GM21528 (cell line): ENCODE measurements around the gene LCLAT1.

Experiments used
- ATAC-seq: cut with Tn5 transposase; IDR thresholded peaks from one replicate; pipeline ENCODE4 v1.9.1; 2021; ENCODE audit warnings: mild to moderate bottlenecking, moderate library complexity; ENCODE audit not compliant: unreplicated experiment, low FRiP score

Gene LCLAT1

DNA sequence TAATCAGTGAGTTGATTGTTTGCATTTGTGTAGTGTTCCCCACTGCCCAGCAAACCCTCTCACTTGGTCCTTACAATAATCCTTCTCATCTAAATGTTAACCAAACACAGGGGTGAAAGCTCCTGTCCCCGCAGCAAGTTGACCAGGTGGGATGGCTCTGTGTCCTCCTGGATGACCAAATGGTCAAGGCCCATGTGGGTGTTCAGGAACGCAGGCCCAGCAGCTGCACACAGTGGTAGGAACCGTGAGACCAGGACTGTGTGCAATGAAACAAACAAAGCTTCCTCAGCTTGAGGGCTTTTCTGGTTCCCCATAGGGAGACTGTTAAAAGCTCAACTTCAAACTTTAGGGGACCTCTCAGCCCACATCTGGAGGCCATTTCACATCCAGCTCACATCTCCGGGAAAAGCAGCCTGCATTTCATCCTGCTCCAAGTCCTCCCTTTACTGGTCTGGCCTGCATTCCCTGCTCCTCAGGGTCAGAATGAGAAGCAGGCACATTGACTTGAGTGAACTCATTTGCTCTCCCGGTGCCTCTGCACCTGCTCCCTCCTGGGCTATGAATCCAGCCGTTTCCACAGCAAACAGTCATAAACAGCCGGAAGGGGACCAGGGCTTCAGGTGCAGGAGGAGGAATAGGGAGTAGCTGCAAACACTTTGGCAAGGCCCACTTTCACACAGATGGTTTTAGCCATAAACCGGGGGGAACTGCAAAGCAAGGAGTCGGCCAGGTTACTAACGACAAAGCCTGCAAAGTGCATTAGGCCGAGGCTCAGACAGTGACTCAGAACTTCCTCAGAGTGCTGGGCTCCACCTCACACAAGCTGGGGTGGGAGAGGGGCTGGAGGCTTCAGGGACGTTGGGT, 215.5 kb downstream of the LCLAT1 start:
- no peak for ATAC-seq

- ATAC-seq = no peak
Observed at GRCh38 chr2:30663321-30663720, 216.3 kb downstream of the LCLAT1 start.

DNA sequence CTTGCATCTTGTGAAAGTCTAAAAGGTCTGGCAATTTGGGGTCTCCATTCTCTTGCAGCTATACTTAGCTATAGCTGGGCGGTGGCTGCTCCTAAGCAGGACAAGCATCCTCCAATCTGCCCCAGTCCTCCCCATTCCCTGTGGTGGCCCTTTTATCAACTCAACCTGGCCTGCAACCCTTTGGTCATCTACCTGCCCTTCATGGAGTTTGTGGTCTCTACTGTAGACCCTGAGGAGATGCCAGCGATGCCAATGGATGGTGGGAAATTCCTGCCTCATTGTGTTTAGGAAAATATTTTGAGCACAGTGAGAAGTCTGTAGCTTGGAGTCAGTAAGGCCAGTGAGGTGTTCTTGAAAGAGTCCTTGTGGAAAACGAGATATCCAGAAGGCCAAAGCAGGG, 216.8 kb downstream of the LCLAT1 start:
- no peak for ATAC-seq

GRCh38 chr2:30664761-30665358, 217.8 kb downstream of the LCLAT1 start:
- no peak for ATAC-seq

DNA sequence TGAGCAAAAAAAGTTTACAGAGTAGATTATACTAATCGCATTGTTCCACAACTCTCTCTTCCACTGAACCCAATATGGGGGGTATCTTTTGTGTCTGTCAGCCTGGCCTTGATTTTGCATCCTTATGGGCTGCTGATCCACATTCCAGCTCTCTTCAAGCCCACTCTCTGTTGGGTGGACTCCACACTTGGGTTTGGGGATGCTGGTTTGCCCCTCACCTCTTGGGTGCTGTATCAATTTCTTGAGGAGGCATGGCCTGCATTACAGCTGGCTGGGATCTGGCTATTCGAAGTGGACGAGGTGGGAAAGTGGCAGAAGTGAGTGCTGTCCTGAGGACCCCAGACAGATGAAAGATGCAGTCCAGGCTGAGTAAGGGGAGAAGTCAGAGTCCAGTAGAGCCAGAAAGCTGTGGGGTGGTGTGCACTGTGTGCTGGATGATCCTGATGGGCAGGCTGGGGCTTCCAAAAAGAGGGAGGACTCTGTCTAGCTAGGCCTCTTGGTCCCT, 218.8 kb downstream of the LCLAT1 start:
- ATAC-seq = no peak

GRCh38 chr2:30666266-30666874, 219.3 kb downstream of the LCLAT1 start:
- no peak for ATAC-seq

DNA sequence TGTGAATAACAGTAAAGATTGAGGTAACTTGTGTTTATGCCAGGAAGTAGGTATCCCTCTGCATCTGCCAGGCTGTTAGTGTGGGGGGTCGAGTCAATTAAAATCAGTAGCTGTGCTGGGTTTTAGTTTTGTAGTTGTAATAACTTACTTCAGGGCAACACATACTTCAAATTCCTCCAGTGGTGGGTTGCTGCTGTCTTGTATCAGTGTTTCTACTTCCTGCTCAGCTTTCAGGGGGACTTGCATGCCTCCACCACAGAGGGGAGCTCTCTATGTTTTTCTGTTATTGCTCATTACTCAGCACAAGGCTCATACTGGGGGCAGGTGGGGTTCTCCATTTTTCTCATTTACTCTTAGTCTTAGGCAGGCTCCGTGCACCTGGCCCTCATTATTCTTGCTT, 223.4 kb downstream of the LCLAT1 start:
- ATAC-seq = no peak

GRCh38 chr2:30673127-30673526, 226.1 kb downstream of the LCLAT1 start:
- no peak for ATAC-seq

DNA sequence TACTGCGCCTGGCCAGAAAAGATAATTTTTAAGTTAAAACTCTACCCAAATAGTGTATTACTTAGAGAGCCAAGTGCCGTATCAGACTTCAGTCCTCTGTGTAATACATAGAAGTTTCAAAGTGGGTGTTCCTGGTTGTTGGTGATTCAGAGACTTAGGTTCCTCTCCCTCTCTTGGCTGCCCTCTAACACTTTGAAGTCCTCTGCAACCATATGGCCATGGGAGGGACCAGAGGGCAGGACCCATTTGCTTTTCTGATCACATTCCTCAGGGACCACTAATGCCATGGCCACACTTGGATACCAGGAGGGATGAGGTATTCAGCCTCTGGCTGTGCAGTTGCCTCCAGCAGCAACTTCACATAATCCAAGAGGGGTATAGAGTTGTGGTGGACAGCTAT, 228.7 kb downstream of the LCLAT1 start:
- ATAC-seq = no peak

DNA sequence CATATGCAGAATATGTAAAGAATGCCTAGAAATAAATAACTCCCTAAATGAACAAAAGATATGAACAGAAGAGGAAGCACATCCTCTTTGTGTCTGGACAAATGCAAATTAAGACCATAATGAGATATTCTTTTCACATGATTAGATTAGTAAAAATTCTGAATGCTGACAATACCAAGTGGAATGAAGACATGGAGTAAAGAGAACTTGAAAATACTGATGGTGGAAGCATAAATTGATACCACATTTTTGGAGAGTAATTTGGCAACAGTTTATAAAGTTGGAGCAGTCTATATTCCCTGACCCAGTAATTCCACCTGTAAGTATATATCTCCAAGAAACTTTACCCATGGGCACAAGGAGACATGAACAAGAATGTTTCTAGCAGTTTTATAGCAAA, 230.2 kb downstream of the LCLAT1 start:
- ATAC-seq = no peak

DNA sequence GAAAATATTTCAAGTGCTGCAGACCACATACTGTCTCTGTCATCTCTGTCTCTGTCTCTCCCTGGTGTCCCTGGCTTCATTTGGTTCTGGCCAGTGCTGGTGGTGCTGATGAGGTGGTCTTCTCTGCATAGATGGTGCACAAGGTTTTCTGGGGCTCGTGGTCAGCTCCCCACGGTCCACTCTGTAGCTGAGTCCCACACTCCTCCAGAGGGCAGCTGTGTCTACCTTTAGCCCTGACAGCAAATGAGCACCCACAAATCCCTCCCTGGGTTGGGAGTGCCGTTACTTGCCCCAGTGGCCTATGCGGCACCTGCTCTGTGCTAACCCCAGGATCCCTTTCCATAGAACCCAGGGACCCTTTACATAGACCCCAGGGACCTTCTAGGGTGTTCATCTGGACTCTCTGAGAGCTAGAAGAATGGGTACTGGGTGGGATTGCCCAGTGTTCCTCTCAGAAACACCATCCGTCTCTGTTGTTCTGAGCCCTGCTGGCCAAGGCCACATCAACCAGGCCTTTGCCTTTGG, 230.9 kb downstream of the LCLAT1 start:
- ATAC-seq = no peak

GRCh38 chr2:30678410-30679137, 231.5 kb downstream of the LCLAT1 start:
- no peak for ATAC-seq

DNA sequence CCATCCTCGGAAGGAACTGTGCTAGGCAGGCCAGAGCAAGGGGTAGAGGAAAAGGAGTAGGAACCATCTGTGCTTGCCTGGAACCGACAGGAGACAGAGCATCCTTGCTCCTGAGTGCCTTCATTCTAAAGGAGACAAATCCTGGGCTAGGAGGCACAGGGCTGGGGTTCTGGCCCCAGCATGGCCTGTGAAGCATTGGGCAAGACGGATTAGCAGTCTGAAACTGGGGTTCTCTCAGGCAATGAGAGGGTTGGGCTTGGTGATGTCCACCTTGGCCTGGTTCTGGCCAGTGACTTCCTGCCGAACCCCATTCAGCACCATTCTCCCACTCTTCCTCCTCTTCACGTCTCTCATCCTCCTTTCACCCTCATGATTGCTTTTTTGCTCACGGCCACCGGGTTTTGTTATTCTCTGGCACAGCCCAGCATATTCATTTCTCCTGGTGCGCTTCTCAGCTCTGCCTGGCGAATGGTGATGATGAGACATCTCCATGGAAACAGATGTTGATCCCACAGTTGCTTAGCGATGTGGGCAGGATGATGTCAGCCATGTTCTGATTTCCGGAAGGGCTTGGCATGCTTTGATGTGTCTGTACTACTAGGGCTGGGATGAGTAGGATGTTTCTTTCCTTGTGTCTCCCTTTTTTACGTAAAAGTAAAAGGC, 232.5 kb downstream of the LCLAT1 start:
- no peak for ATAC-seq

DNA sequence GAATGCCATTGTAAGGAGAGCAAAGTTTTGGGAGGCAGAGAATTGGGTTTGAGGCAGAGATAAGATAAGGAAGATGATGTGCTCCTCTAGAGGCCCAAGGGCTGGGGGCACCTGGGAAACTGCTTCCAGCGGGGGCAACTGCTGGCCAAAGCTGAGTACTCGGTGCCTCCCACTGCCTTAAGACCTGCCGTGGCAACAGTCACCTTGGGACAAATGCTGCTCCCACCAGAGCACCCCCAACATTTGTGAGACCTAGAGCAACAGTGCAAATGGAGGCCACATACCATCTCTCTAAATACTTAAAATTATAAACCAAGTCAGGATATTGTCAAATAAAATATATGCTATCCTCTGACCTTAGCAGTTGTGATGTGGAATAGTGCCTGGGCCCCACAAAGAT, 233.1 kb downstream of the LCLAT1 start:
- ATAC-seq = no peak

DNA sequence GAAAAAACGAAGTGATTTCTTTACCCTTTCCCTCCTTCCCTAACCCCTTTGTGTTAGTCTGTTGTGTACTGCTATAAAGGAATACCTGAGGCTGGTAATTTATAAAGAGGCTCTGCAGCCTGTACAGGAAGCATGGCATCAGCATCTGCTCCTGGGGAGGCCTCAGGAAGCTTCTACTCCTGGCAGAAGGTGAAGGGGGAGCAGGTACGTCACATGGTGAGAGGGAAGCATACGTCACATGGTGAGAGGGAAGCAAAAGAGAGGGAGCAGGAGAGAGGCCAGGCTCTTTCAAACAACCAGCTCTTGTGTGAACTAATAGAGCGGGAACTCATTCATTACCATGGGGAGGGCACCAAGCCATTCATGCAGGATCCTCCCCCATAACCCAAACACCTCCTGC, 234.0 kb downstream of the LCLAT1 start:
- ATAC-seq = no peak

- ATAC-seq = no peak
Observed at GRCh38 chr2:30683236-30683956, 236.3 kb downstream of the LCLAT1 start.

DNA sequence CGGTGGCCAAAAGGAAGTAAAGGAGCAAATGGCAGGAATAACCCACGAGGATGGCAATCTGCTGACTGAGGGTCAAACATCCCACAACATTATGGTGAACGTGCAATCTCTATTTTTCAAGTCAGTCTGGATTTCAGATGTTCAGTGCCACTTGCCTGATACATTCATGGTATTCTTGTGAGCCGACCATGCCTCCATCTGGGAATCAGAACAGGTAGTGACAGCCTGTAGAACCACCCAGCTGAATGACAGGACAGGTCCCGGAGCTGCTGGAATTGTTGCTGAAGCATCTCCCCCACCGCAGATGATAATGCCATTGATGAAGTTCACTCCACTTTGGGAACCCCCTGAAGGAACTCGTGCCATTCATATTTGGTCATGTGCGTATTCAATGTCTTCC, 237.0 kb downstream of the LCLAT1 start:
- ATAC-seq = no peak

- ATAC-seq = no peak
Observed at GRCh38 chr2:30684516-30684915, 237.5 kb downstream of the LCLAT1 start.

DNA sequence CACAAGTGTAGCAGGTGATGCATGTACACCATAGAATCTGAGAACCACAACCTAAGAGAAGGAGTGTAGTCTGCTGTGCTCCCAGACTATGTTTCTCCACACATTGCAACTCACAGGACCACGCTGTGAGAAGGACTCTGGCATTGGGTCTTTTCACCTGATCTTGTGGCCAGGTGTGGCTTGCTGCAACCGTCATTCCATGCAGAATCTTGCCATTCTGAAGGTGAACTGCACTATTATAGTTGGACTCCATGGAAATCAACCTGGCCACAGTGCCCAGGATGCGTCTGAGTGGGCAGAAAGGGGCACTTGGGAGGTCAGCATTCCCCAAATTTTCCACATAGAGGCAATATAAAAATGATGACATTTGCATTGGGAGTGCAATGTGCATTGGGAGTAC, 237.9 kb downstream of the LCLAT1 start:
- ATAC-seq = no peak

DNA sequence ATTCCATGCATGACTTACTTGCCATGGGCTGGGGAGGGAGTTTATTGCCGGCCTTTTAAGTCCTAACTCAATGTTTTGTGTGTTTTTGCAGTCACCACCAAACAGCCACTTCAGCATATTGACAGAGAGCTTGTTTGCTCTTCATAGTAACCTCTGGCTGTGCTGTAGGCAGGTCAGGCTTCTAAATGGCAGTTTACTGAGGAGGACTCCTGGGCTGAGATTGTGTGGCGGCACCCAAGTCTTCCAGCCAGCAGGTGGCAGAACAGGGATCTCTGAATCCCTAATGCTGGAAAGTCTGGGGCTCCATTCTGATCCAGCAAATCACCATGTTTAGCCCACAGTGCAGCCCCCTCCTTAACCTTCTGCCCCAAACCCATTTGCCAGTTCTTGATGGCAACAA, 239.0 kb downstream of the LCLAT1 start:
- ATAC-seq = no peak
